MCF 10A (cell line): ENCODE data around the gene MAGT1. TPM values are rescaled to one million over a fixed set of nuclear protein-coding genes. Genes with fewer than 3 reads are reported as not detected.

Experiments
- BruUV-seq: library from RNA; stranded (reverse); fragments of 400-500 nt; replicated peaks from 2 replicates; lab custom pipeline; 2021; lab: Mats Ljungman, UMichigan
- CTCF ChIA-PET: fragments of 300-600 bp; sonication (Branson Sonifier 250); formaldehyde crosslinking; extraction: SDS; loops from one replicate; lab custom pipeline; 2021; ENCODE audit warnings: antibody characterized with exemption, inconsistent platforms; lab: Yijun Ruan, JAX
- POLR2A ChIA-PET: fragments of 300-600, 350-650 bp; sonication (Branson Sonifier 250); formaldehyde crosslinking; extraction: SDS; loops from one replicate; lab custom pipeline; 2020; ENCODE audit warnings: antibody characterized with exemption, inconsistent platforms; lab: Yijun Ruan, JAX
- DNase-seq: peaks from one replicate; pipeline ENCODE4 v3.0.0-alpha.2; 2018; ENCODE audit not compliant: unreplicated experiment
- H3K27ac Mint-ChIP-seq: one replicate; pipeline ENCODE4 v1.8.0; 2022; ENCODE audit warnings: mild to moderate bottlenecking, low read depth, mixed read lengths; ENCODE audit not compliant: unreplicated experiment
- H3K27me3 Mint-ChIP-seq: one replicate; pipeline ENCODE4 v1.8.0; 2022; ENCODE audit warnings: mixed read lengths; ENCODE audit not compliant: insufficient read depth, unreplicated experiment
- H3K36me3 Mint-ChIP-seq: one replicate; pipeline ENCODE4 v1.8.0; 2022; ENCODE audit warnings: mild to moderate bottlenecking, moderate library complexity, mixed read lengths; ENCODE audit not compliant: insufficient read depth, unreplicated experiment
- H3K4me1 Mint-ChIP-seq: one replicate; pipeline ENCODE4 v1.8.0; 2022; ENCODE audit warnings: mixed read lengths; ENCODE audit not compliant: insufficient read depth, unreplicated experiment
- H3K4me3 Mint-ChIP-seq: one replicate; pipeline ENCODE4 v1.8.0; 2022; ENCODE audit warnings: mild to moderate bottlenecking, moderate library complexity, mixed read lengths; ENCODE audit not compliant: unreplicated experiment
- H3K9me3 Mint-ChIP-seq: one replicate; pipeline ENCODE4 v1.8.0; 2022; ENCODE audit warnings: mixed read lengths; ENCODE audit not compliant: unreplicated experiment
- intact Hi-C: fragments of 100-400 bp; cut with micrococcal nuclease; formaldehyde crosslinking; loops from 2 replicates; pipeline ENCODE4 v1.14.1; 2022
- total RNA-seq: library from RNA; stranded (reverse); gene quantifications from 2 replicates; pipeline ENCODE4 v1.2.3, GENCODE V29; 2022
- TF ChIP-seq, protein P1 (sequence below): fragments of 200-600 bp; IDR thresholded peaks from one replicate; pipeline ENCODE4 v1.8.0; 2022; ENCODE audit warnings: antibody characterized with exemption, mild to moderate bottlenecking; ENCODE audit not compliant: unreplicated experiment

The MAGT1 gene
- total RNA-seq, 1 experiment from 2014 or later, result 50.3 TPM

DNA sequence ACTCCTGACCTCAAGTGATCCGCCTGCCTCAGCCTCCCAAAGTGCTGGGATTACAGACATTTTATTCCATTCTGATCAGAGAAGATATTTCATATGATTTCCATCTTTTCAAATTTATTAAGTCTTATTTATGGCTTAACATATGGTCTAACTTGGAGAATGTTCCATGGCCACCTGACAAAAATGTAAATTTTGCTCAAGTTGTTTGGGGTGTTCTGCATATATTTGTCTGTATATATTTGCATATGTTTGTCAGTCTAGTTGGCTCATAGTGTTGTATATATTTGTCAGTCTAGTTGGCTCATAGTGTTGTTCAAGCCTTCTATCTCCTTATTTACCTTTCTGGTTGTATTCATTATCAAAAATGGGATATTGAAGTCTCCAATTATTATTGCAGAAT lies 93.0 kb downstream of the MAGT1 start:
- intact Hi-C loops, result no loop called here

DNA sequence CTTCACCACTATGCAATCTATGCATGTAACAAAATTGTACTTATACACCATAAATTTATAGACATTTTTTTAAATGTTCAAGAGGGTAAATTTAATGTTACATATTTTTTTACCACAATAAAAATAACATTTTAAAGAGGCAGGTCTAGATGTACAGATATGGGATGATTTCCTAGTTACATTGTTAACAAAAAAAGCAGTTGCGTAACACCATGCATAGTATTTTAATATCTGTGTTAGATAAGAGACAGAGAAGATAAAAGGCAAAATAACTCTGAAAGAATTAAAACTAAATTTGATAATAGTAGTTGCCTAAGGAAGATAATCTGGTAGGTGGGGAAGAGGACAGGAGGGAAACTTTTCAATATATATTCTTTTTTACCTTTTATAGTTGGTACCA lies 100.1 kb downstream of the MAGT1 start:
- ChIA-PET CTCF (interaction anchor here (0.6 kb wide), 1 partner anchor 134 kb away, joined by 4 read pairs; no protein-coding TSS in a partner anchor), POLR2A (no interaction called here)
- no peak overlapping the region for H3K4me3 Mint-ChIP-seq
- H3K9me3 Mint-ChIP-seq, result no peaks in the 10 kb centered on the region
- DNase-seq, result no peak
- H3K4me1 Mint-ChIP-seq, result no peaks in the 10 kb centered on the region
- H3K36me3 Mint-ChIP-seq, result no peaks in the 10 kb centered on the region
- H3K27ac Mint-ChIP-seq, result no peak overlapping the region
- BruUV-seq, result no TSS peak
- H3K27me3 Mint-ChIP-seq, result no peaks in the 10 kb centered on the region
- intact Hi-C loops, result no loop called here
- TF ChIP-seq, protein P1, sequence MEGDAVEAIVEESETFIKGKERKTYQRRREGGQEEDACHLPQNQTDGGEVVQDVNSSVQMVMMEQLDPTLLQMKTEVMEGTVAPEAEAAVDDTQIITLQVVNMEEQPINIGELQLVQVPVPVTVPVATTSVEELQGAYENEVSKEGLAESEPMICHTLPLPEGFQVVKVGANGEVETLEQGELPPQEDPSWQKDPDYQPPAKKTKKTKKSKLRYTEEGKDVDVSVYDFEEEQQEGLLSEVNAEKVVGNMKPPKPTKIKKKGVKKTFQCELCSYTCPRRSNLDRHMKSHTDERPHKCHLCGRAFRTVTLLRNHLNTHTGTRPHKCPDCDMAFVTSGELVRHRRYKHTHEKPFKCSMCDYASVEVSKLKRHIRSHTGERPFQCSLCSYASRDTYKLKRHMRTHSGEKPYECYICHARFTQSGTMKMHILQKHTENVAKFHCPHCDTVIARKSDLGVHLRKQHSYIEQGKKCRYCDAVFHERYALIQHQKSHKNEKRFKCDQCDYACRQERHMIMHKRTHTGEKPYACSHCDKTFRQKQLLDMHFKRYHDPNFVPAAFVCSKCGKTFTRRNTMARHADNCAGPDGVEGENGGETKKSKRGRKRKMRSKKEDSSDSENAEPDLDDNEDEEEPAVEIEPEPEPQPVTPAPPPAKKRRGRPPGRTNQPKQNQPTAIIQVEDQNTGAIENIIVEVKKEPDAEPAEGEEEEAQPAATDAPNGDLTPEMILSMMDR, result no peak

More for the DNA sequence above, 93.0 kb downstream of the MAGT1 start:
- no peaks in the 10 kb centered on the region for H3K4me1 Mint-ChIP-seq
- ChIA-PET CTCF (no interaction called here), POLR2A (no interaction called here)
- H3K4me3 Mint-ChIP-seq, result no peak overlapping the region
- H3K36me3 Mint-ChIP-seq, result no peaks in the 10 kb centered on the region
- TF ChIP-seq, protein P1, result no peak
- DNase-seq, result no peak
- H3K27ac Mint-ChIP-seq, result no peak overlapping the region
- no TSS peak for BruUV-seq
- H3K9me3 Mint-ChIP-seq, result no peaks in the 10 kb centered on the region
- no peaks in the 10 kb centered on the region for H3K27me3 Mint-ChIP-seq

DNA sequence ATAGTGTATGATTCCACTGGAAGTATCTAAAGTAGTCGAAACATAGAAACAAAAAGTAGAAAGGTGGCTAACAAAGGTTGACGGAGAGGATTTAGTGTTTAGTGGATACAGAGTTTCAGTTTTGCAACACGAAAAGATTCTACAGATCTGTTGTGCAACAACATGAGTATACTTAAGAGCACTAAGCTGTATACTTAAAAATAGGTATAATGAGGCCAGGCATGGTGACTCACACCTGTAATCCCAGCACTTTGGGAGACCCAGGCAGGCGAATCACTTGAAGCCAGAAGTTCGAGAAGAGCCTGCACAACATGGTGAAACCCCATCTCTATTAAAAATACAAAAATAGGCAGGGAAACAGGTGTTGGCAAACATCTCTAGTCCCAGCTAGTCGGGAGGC lies 101.3 kb downstream of the MAGT1 start:
- Mint-ChIP-seq H3K36me3 (no peaks in the 10 kb centered on the region), H3K27me3 (no peaks in the 10 kb centered on the region), H3K4me3 (no peak overlapping the region), H3K9me3 (no peaks in the 10 kb centered on the region), H3K27ac (no peak overlapping the region), H3K4me1 (no peaks in the 10 kb centered on the region)
- no TSS peak for BruUV-seq
- peak; percentile 35 for DNase-seq
- POLR2A ChIA-PET, result no interaction called here
- CTCF ChIA-PET, result no interaction called here
- intact Hi-C loops, result no loop called here
- TF ChIP-seq, protein P1, result no peak

DNA sequence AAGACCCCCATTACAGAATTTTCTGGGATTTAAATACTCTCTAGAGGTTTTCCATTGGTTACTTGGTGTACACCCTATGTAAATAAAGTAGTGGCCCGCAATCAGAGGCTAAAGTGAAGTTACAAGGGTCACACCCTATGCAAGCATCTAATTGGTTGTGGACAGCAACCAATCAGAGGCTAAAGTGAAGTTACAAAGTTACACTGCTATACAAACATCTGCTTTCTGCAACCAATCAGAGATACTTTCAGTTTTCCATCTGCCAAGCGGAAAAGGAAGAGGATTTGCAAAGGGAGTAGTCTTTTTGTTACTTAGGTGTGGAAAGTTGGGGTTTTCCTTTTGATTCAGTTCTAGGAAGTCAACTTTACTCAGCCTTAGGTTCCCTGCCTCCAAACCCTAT lies 107.2 kb downstream of the MAGT1 start:
- no peaks in the 10 kb centered on the region for H3K27me3 Mint-ChIP-seq
- POLR2A ChIA-PET, result interaction anchor here (0.8 kb wide), 1 partner anchor 107 kb away, joined by 3 read pairs; the partner anchor contains the start of gene MAGT1
- TF ChIP-seq, protein P1, result no peak
- no peak for DNase-seq
- no peak overlapping the region for H3K27ac Mint-ChIP-seq
- intact Hi-C loops, result loop anchor here (10.0 kb wide), 1 partner anchor 123 kb away; no protein-coding TSS in a partner anchor
- no peaks in the 10 kb centered on the region for H3K36me3 Mint-ChIP-seq
- no peaks in the 10 kb centered on the region for H3K9me3 Mint-ChIP-seq
- BruUV-seq, result no TSS peak
- H3K4me3 Mint-ChIP-seq, result no peak overlapping the region
- CTCF ChIA-PET, result interaction anchor here (0.7 kb wide), 1 partner anchor 9 kb away, joined by 3 read pairs; no protein-coding TSS in a partner anchor
- H3K4me1 Mint-ChIP-seq, result no peaks in the 10 kb centered on the region
